K562 (cell line): ENCODE measurements around the gene PARK7. TPM values are rescaled to one million over a fixed set of nuclear protein-coding genes. Genes with fewer than 3 reads are reported as not detected.

Source experiments
- ATF1 ChIP-seq, 2 experiments: fragments of 450-650 bp in 1 of 2; IDR thresholded peaks; 2 replicates each; pipeline ENCODE4 v1.6.1; 2016; ENCODE audit warnings: missing compliant biosample characterization in 1 of 2, missing genetic modification characterization in 1 of 2
- BACH1 ChIP-seq: fragments of 200-800 bp; sonication (Bioruptor generic); IDR thresholded peaks from 2 replicates; pipeline ENCODE4 v1.6.1; 2016; ENCODE audit warnings: missing genetic modification characterization, missing compliant biosample characterization
- BCOR ChIP-seq: fragments of 450-650 bp; IDR thresholded peaks from 2 replicates; pipeline ENCODE4 v1.6.1; 2016
- CTBP1 ChIP-seq: fragments of 450-650 bp; IDR thresholded peaks from 2 replicates; pipeline ENCODE4 v1.6.1; 2016; ENCODE audit warnings: borderline replicate concordance
- CTCFL ChIP-seq: IDR thresholded peaks from 2 replicates; pipeline ENCODE4 v1.6.1; 2011; ENCODE audit warnings: borderline replicate concordance, low read depth, mild to moderate bottlenecking, moderate library complexity, low read length; ENCODE audit not compliant: insufficient read depth, poor library complexity, severe bottlenecking
- CUX1 ChIP-seq: fragments of 200-800 bp; sonication (Bioruptor generic); IDR thresholded peaks from 2 replicates; pipeline ENCODE4 v1.6.1; 2016; ENCODE audit warnings: missing genetic modification characterization, missing compliant biosample characterization
- DEAF1 ChIP-seq: fragments of 450-650 bp; formaldehyde crosslinking; IDR thresholded peaks from 2 replicates; pipeline ENCODE4 v1.4.0; 2020; ENCODE audit warnings: mild to moderate bottlenecking, moderate library complexity
- DLX4 ChIP-seq: fragments of 250-450 bp; sonication (Bioruptor Pico); IDR thresholded peaks from 2 replicates; pipeline ENCODE4 v1.6.1; 2021; ENCODE audit warnings: mild to moderate bottlenecking
- FOS ChIP-seq: IDR thresholded peaks from 3 replicates; pipeline ENCODE4 v1.6.1; 2011; ENCODE audit not compliant: insufficient read length; ENCODE audit errors: extremely low read depth
- HEY1 ChIP-seq: fragments of 250-450 bp; sonication (Bioruptor Pico); IDR thresholded peaks from 2 replicates; pipeline ENCODE4 v1.5.0; 2020; ENCODE audit warnings: mild to moderate bottlenecking, moderate library complexity, borderline replicate concordance
- HMGN3 ChIP-seq: IDR thresholded peaks from 2 replicates; pipeline ENCODE4 v1.6.1; 2011; ENCODE audit warnings: borderline replicate concordance, low read depth, mild to moderate bottlenecking, mixed read lengths, low read length; ENCODE audit not compliant: insufficient read length; ENCODE audit errors: extremely low read depth
- MCM7 ChIP-seq, 2 experiments: fragments of 450-650 bp; IDR thresholded peaks; 2 replicates each; pipeline ENCODE4 v1.6.1; 2016 to 2018
- RNF2 ChIP-seq: sonication (generic); IDR thresholded peaks from 2 replicates; pipeline ENCODE4 v1.6.1; 2016
- SMAD4 ChIP-seq: fragments of 250-450 bp; sonication (Bioruptor Pico); conservative IDR thresholded peaks from 2 replicates; pipeline ENCODE4 v1.8.0; 2021; ENCODE audit warnings: inconsistent platforms, mild to moderate bottlenecking, moderate library complexity
- SUPT5H ChIP-seq: fragments of 450-650 bp; IDR thresholded peaks from 2 replicates; pipeline ENCODE4 v1.6.1; 2016
- TEAD2 ChIP-seq: fragments of 450-650 bp; IDR thresholded peaks from 2 replicates; pipeline ENCODE4 v1.6.1; 2016; ENCODE audit warnings: missing genetic modification characterization, control low read depth, missing compliant biosample characterization
- ZBED1 ChIP-seq: IDR thresholded peaks from 2 replicates; pipeline ENCODE4 v1.6.1; 2014
- ZFPM2 ChIP-seq: fragments of 250-450 bp; sonication (Bioruptor Pico); IDR thresholded peaks from 2 replicates; pipeline ENCODE4 v1.5.1; 2022; ENCODE audit warnings: mild to moderate bottlenecking
- ZKSCAN8 ChIP-seq: fragments of 200-800 bp; sonication (Bioruptor generic); IDR thresholded peaks from 2 replicates; pipeline ENCODE4 v1.6.1; 2016; ENCODE audit warnings: missing genetic modification characterization, missing compliant biosample characterization
- ZNF24 ChIP-seq: fragments of 450-650 bp; IDR thresholded peaks from 2 replicates; pipeline ENCODE4 v1.6.1; 2016
- ZNF311 ChIP-seq: fragments of 250-450 bp; sonication (Bioruptor Pico); IDR thresholded peaks from 2 replicates; pipeline ENCODE4 v1.4.0; 2020; ENCODE audit warnings: mild to moderate bottlenecking, moderate library complexity
- polyA plus RNA-seq, 8 experiments: library from polyadenylated mRNA; depleted of rRNA in 4 of 8; stranded (reverse) in 5 of 8; unstranded in 3 of 8; fragments of >200 nt; fragmentation: Nextera tagmentation in 2 of 8; fragmentation: Illumina TruSeq in 1 of 8; extraction: Ambion mirVana in 2 of 8; extraction: Trizol in 1 of 8; gene quantifications; 2 replicates each; pipeline versions ENCODE4 v1.2.1 to v1.2.3, GENCODE V29; 2011 to 2014; ENCODE audit warnings: inconsistent platforms in 1 of 8, missing spikeins in 1 of 8
- total RNA-seq, 7 experiments: library from RNA; depleted of rRNA in 6 of 7; stranded (reverse); fragments of >200 nt in 6 of 7; fragmentation: Illumina TruSeq in 2 of 7; extraction: Trizol in 2 of 7; gene quantifications; 2 replicates each; pipeline versions ENCODE4 v1.2.1 to v1.2.3, GENCODE V29; 2011 to 2021; ENCODE audit warnings: low replicate concordance in 1 of 7

The PARK7 gene
- total and polyA plus RNA-seq, 9 of the 15 experiments (the other 6 are each of a cell fraction or from before 2014, with no cell fraction given): 374 to 1,298 (median 484) TPM

GRCh38 chr1:8004803-8005573, 43.5 kb downstream of the PARK7 start (continued):
- no peak for TF ChIP-seq DLX4 (CRISPR knock-in tag)
- no peak for TF ChIP-seq DEAF1 (CRISPR knock-in tag)
- TF ChIP-seq HEY1 (CRISPR knock-in tag): no peak
- TF ChIP-seq ZNF24: no peak
- peak; percentile 40 for TF ChIP-seq FOS
- TF ChIP-seq TEAD2 (tag): peak; percentile 85
- TF ChIP-seq ZKSCAN8 (CRISPR knock-in tag): peak; percentile 80
- no peak for TF ChIP-seq CUX1
- peak; percentile 31; the same call in 1 of the 2 replicates for TF ChIP-seq ZBED1
- peak; percentile 98 for TF ChIP-seq CTBP1
- TF ChIP-seq HMGN3: peak; percentile 93
- no peak for TF ChIP-seq ZFPM2
- no peak for TF ChIP-seq CTCFL
- peak; percentile 83; the same call in 1 of the 2 replicates for TF ChIP-seq BCOR
- no peak for TF ChIP-seq SUPT5H
- TF ChIP-seq RNF2: peak; percentile 92
- no peak for TF ChIP-seq MCM7 (IDR thresholded peaks at IDR 0.05)
- peak; percentile 98 for TF ChIP-seq SMAD4 (CRISPR knock-in tag)
- TF ChIP-seq BACH1 (tag): no peak
- TF ChIP-seq ATF1 (CRISPR knock-in tag; IDR thresholded peaks at IDR 0.05): no peak
- TF ChIP-seq ATF1 (tag; IDR thresholded peaks at IDR 0.05): peak; percentile 77
- TF ChIP-seq ZNF311 (CRISPR knock-in tag): no peak
